Measurements from ENCODE around the gene ABCD3.

GRCh38 chr1:94503153-94503552 lies 85.0 kb downstream of the ABCD3 start:
- TF ChIP-seq, protein P1, sequence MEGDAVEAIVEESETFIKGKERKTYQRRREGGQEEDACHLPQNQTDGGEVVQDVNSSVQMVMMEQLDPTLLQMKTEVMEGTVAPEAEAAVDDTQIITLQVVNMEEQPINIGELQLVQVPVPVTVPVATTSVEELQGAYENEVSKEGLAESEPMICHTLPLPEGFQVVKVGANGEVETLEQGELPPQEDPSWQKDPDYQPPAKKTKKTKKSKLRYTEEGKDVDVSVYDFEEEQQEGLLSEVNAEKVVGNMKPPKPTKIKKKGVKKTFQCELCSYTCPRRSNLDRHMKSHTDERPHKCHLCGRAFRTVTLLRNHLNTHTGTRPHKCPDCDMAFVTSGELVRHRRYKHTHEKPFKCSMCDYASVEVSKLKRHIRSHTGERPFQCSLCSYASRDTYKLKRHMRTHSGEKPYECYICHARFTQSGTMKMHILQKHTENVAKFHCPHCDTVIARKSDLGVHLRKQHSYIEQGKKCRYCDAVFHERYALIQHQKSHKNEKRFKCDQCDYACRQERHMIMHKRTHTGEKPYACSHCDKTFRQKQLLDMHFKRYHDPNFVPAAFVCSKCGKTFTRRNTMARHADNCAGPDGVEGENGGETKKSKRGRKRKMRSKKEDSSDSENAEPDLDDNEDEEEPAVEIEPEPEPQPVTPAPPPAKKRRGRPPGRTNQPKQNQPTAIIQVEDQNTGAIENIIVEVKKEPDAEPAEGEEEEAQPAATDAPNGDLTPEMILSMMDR (IDR thresholded peaks at IDR 0.05): no peak
- TF ChIP-seq POLR2A (IDR thresholded peaks at IDR 0.05): no peak

Data from heart left ventricle (tissue), 13 donors.